GM19193 (cell line): ENCODE data around the gene MARCKS.

Experiments used
- POLR2A ChIP-seq: IDR thresholded peaks from 4 replicates; pipeline ENCODE4 v1.6.1; 2011; ENCODE audit not compliant: insufficient read depth, insufficient read length; ENCODE audit errors: extremely low read depth

The MARCKS gene

GRCh38 chr6:113837170-113837569 is 20.0 kb upstream of the MARCKS start:
- TF ChIP-seq POLR2A, result no peak

- TF ChIP-seq POLR2A, result no peak
Observed at GRCh38 chr6:113842165-113842564, 15.0 kb upstream of the MARCKS start.

DNA sequence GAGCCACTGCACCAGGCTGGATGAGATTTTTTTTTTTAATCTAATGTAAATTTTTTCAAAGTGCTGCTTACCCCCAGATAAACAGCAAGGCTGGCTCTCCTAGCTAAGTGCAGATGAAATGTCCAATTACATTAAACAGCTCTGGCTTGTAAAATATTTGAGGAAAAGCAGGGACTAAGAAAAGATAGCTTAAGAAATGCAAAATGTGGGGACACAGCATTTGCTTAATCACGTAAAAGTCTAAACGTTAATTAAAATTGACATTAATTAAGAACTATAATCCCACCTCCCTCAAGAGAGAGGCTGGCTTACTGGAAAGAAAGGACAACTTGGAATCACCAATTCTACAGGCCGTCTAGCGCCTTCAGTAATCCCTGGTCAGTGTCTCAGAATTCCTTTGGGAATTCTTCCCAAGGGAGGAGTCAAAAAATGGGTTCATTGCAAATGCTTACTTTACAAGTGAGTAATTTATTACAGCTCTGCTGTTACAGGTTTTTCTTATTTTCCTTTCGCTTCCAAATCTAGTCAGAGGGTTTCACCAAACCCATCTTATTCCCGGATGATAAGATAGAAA is 13.6 kb upstream of the MARCKS start:
- TF ChIP-seq POLR2A, result no peak

DNA sequence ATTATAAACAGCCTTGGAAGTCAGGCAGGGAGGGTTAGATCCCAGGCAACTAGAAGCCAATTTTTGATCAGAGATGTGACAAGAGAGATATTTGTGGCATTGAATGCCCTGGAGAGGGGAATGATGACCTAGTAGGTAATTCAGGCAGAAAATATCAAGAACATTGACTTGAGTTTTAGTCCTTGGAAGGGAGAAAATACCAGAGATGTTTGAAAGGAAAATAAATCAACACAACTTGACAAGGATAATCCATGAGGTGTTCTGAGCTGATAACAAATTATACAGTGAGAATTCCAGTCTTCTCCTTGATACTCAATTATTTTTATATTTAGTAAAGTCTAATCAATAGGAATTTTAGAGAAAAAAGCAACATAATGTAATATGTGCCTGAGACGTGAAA is 10.6 kb upstream of the MARCKS start:
- TF ChIP-seq POLR2A, result no peak

DNA sequence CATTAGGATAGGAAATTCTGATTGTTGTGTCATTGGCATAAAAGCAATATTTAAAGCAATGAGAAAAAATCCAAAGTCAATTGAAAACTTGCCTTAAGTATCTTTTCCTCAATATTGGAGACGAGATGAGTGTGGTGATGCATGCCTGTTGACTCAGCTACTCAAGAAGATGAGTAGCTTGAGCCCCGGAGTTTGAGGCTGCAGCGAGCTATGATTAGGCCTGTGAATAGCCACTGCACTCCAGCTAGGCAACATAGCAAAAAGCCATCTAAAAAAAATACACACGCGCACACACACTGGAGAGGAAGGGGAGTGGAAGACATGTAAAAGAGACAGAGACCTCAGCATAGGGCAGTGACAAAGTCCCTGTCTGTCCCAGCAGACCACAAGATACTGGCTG is 9.7 kb upstream of the MARCKS start:
- TF ChIP-seq POLR2A, result no peak

DNA sequence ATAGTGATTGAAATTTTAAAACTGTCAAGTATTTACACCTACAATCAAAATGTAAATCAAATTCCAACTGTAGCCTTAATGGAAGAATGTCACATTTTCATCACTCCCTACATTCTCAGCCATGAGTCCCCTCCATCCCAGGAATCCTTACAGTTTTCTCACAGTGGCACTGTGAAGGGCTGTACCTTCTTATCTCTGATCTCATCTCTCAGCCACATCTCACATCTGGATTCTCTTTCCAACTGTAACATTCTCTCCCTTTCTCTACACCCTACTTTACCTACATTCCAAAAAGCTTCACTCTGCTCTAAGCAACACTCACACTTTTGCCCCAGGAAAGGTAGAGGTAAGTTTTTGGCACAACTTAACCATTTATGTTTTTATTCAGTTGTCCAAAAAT is 8.9 kb upstream of the MARCKS start:
- no peak for TF ChIP-seq POLR2A

- TF ChIP-seq POLR2A, result no peak
Observed at GRCh38 chr6:113848811-113849210, 8.3 kb upstream of the MARCKS start.

DNA sequence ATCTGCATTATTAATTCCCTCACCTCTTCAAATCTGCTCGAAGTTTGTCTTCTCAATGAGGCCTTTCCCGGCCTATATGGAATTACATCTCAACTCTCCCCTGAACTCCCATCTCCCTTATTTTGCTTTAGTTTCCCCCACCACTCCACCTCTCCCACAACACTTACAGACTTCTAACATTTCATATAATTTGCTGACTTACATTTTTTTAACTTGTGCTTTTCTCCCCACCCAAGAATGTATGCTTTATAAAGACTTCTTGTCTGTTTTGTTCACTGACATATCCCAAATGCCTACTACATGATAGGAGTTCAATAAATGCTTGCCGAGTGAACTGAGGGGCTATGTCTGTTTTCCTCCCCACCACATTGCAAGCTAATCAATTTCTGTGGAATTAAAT is 3.9 kb upstream of the MARCKS start:
- TF ChIP-seq POLR2A, result no peak

GRCh38 chr6:113854531-113855499 is 2.3 kb upstream of the MARCKS start:
- TF ChIP-seq POLR2A, result no peak

DNA sequence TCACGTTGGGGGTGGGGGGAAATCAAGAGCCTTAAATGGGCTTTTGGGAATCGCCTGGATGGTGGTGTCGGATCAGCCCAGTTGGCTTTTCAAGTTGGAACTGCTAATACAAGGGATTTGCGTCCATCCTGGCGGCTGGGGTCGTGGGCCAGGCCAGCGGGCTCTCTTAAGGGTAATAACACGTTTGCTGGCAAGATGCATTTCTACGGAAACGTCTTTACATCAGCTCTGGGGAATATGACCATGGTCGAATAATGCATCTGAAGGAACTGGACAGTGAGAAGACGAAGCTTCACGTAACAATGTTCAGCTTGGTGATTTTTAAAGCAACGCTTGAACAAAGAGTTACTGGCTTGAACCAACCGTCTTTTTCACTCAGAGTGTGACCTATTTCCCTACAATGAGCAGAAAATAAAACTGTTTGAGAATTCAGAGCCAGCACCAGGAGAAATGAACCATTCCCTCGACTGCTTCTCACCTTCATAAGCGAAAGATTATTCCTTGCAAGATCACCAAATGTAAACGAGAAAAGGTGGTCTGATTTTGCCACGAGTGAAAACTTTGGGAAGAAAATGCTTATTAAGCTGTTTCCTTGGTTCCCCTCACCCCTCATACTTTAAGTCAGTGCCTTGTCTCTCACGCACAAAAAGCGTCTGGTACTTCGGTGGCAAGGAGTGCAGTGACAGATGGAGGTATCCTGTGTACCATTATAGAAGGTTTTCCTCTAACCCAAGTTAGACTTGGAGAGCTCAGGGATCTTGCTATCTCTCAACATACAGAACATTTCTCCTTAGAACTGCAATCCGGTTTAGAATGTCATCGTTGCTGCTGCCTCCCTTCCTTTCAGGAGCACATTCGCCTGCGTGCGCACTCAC is 1.4 kb upstream of the MARCKS start:
- TF ChIP-seq POLR2A, result peak; percentile 19

DNA sequence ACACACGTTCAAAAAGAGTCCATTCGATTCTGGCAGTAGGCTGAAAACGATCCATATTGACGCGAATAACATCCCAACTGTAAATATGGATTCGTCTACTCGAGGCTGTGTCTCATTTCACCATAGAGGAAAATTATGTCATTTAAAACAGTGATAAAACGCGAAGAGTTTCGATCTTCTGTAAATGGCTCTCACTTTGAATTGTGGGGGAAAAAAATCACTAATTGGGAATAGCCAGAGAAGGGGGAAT is 845 bp upstream of the MARCKS start:
- TF ChIP-seq POLR2A, result no peak

GRCh38 chr6:113857556-113858479 is 673 bp downstream of the MARCKS start:
- no peak for TF ChIP-seq POLR2A

- TF ChIP-seq POLR2A, result peak; percentile 97
Observed at GRCh38 chr6:113858480-113859348, 1.6 kb downstream of the MARCKS start.
